ENCODE data around the gene ADH1B. TPM values are rescaled to one million over a fixed set of nuclear protein-coding genes. Genes with fewer than 3 reads are reported as not detected.

ADH1B gene
- total RNA-seq, 4 donors from 2014 or later, result 3,428 to 6,526 (median 5,135) TPM

GRCh38 chr4:99334880-99335279 lies 13.7 kb upstream of the ADH1B start:
- TF ChIP-seq CTCF (IDR thresholded peaks at IDR 0.05; ENCODE audit: low read depth), result no peak

DNA sequence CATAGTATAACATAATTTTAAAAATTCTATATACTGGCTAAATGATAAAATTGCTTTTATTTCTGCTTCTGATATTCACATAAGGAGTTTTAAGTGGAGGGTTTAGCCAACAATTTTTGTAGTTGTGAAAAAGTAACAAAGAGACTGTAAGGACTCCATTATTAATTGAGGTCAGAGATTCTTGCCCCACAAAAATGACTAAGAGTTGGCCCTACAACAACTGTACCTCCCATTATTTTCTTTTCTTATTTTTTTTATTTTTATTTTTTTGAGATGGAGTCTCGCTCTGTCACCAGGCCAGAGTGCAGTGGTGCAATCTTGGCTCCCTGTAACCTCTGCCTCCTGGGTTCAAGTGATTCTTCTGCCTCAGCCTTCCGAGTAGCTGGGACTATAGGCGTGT lies 9.4 kb upstream of the ADH1B start:
- no peak for TF ChIP-seq CTCF (IDR thresholded peaks at IDR 0.05; ENCODE audit: low read depth)

GRCh38 chr4:99329876-99330275 lies 8.7 kb upstream of the ADH1B start:
- TF ChIP-seq CTCF (IDR thresholded peaks at IDR 0.05; ENCODE audit: low read depth), result no peak

DNA sequence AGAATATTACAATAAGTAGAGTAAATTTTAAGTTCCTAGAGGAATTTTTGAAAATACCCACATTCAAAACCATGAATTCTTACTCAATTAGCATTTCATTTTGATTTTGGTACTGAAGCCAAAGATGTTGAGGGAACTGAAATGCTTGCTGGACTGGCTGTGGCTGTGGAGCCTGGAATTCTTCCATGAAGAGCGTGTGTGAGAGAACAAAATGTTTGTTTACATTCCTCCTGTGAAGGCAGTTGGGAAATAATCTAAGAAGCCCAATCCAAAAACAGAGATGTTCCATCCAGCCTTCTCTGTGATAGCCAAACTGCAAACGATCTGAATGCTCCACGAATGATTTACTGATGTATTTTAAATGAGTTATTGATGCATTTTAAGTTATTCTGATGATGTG lies 3.8 kb upstream of the ADH1B start:
- no peak for TF ChIP-seq CTCF (IDR thresholded peaks at IDR 0.05; ENCODE audit: low read depth)

DNA sequence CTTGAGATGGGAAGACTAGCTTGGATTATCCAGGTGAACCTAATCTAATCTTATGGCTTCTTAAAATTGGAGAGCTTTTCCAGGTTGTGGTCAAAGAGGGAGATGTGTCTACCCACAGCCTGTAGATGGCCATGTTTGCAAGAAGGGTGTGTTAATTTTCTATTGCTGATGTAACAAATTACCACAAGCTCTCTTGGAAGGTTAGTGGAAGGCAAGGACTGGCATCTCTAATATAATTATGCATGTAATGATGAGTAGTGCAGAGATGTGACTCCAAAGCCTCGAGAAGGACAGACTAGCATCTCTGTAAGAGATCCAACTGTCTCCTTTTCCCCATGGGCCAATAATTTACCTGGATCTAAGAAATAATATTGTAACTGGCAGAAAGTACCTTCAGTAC lies 3.2 kb upstream of the ADH1B start:
- TF ChIP-seq CTCF (IDR thresholded peaks at IDR 0.05; ENCODE audit: low read depth), result no peak

- no peak for TF ChIP-seq CTCF (IDR thresholded peaks at IDR 0.05; ENCODE audit: low read depth)
Measured at GRCh38 chr4:99323756-99324155, 2.6 kb upstream of the ADH1B start.

- no peak for TF ChIP-seq CTCF (IDR thresholded peaks at IDR 0.05; ENCODE audit: low read depth)
Measured at GRCh38 chr4:99317354-99317753, 3.8 kb downstream of the ADH1B start.
